HG02610 (cell line): ENCODE measurements around the gene CNRIP1.

Experiments used
- ATAC-seq: cut with Tn5 transposase; IDR thresholded peaks from one replicate; pipeline ENCODE4 v1.9.1; 2021; ENCODE audit warnings: mild to moderate bottlenecking, moderate library complexity; ENCODE audit not compliant: unreplicated experiment

CNRIP1 gene

GRCh38 chr2:68293024-68293423, 26.7 kb downstream of the CNRIP1 start:
- ATAC-seq, result no peak

- ATAC-seq, result peak; percentile 52
Measured at GRCh38 chr2:68292108-68292710, 27.5 kb downstream of the CNRIP1 start.

- no peak for ATAC-seq
Measured at GRCh38 chr2:68291314-68291713, 28.4 kb downstream of the CNRIP1 start.

GRCh38 chr2:68290901-68291300, 28.8 kb downstream of the CNRIP1 start:
- ATAC-seq, result no peak

- ATAC-seq, result no peak
Measured at GRCh38 chr2:68287580-68288441, 31.9 kb downstream of the CNRIP1 start.

- ATAC-seq, result no peak
Measured at GRCh38 chr2:68284896-68285295, 34.9 kb downstream of the CNRIP1 start.

GRCh38 chr2:68283419-68283812, 36.3 kb downstream of the CNRIP1 start:
- ATAC-seq, result no peak

- ATAC-seq, result no peak
Measured at GRCh38 chr2:68282811-68283418, 36.8 kb downstream of the CNRIP1 start.

- no peak for ATAC-seq
Measured at GRCh38 chr2:68280796-68281195, 39.0 kb downstream of the CNRIP1 start.

GRCh38 chr2:68280348-68280747, 39.4 kb downstream of the CNRIP1 start:
- no peak for ATAC-seq

GRCh38 chr2:68279691-68280090, 40.1 kb downstream of the CNRIP1 start:
- ATAC-seq, result no peak

- no peak for ATAC-seq
Measured at GRCh38 chr2:68278169-68278568, 41.6 kb downstream of the CNRIP1 start.

- ATAC-seq, result no peak
Measured at GRCh38 chr2:68274022-68274421, 45.7 kb downstream of the CNRIP1 start.

- no peak for ATAC-seq
Measured at GRCh38 chr2:68272246-68272994, 47.3 kb downstream of the CNRIP1 start.

- ATAC-seq, result no peak
Measured at GRCh38 chr2:68266655-68267054, 53.1 kb downstream of the CNRIP1 start.

GRCh38 chr2:68263632-68264031, 56.1 kb downstream of the CNRIP1 start:
- no peak for ATAC-seq

GRCh38 chr2:68258851-68259250, 60.9 kb downstream of the CNRIP1 start:
- no peak for ATAC-seq

GRCh38 chr2:68256093-68256450, 63.7 kb downstream of the CNRIP1 start:
- no peak for ATAC-seq

GRCh38 chr2:68253219-68254068, 66.3 kb downstream of the CNRIP1 start:
- no peak for ATAC-seq

- ATAC-seq, result peak; percentile 84
Measured at GRCh38 chr2:68252400-68253218, 67.1 kb downstream of the CNRIP1 start, which contains the start of gene PPP3R1. PPP3R1 (minus strand) TSS chr2:68252532; CDS start chr2:68252127, 405 bp downstream.
